Testis (tissue), 2 donors: ENCODE measurements around the gene TIMM23B.
"Not testable (repeated sequence)": the region's sequence is repeated elsewhere in the genome, so short reads cannot be mapped to it uniquely, and the experiment has no call there.

Source experiments
- POLR2A ChIP-seq: fragments of 450-650 bp; IDR thresholded peaks from one replicate; pipeline ENCODE4 v1.6.1; 2017; ENCODE audit warnings: antibody characterized with exemption, mild to moderate bottlenecking, moderate library complexity
- TF ChIP-seq, protein P1 (sequence below), 3 experiments: fragments of 450-650 bp in 2 of 3; fragments of 200-600 bp in 1 of 3; sonication (generic) in 1 of 3; IDR thresholded peaks; one replicate each; pipeline ENCODE4 v1.5.1; 2016 to 2019; ENCODE audit warnings: antibody characterized with exemption in 3 of 3, mild to moderate bottlenecking in 2 of 3, moderate library complexity in 1 of 3

- TF ChIP-seq, protein P1, sequence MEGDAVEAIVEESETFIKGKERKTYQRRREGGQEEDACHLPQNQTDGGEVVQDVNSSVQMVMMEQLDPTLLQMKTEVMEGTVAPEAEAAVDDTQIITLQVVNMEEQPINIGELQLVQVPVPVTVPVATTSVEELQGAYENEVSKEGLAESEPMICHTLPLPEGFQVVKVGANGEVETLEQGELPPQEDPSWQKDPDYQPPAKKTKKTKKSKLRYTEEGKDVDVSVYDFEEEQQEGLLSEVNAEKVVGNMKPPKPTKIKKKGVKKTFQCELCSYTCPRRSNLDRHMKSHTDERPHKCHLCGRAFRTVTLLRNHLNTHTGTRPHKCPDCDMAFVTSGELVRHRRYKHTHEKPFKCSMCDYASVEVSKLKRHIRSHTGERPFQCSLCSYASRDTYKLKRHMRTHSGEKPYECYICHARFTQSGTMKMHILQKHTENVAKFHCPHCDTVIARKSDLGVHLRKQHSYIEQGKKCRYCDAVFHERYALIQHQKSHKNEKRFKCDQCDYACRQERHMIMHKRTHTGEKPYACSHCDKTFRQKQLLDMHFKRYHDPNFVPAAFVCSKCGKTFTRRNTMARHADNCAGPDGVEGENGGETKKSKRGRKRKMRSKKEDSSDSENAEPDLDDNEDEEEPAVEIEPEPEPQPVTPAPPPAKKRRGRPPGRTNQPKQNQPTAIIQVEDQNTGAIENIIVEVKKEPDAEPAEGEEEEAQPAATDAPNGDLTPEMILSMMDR (IDR thresholded peaks at IDR 0.05): not testable (repeated sequence)
- not testable (repeated sequence) for TF ChIP-seq POLR2A
Measured at GRCh38 chr10:49948142-49948541, 6.3 kb downstream of the TIMM23B start.
